Keratinocyte (primary cell): ENCODE results near the gene E2F1. TPM values are rescaled to one million over a fixed set of nuclear protein-coding genes. Genes with fewer than 3 reads are reported as not detected.

Experiments used
- DNase-seq: peaks from one replicate; pipeline ENCODE4 v3.0.0-alpha.2; 2011; ENCODE audit warnings: low read depth, missing footprints, low spot score
- FAIRE-seq: peaks from 2 replicates; lab custom pipeline; 2011; peaks lifted over from hg19 to GRCh38; lab: Jason Lieb, UNC
- H2AFZ ChIP-seq: 2 replicates; pipeline ENCODE4 v1.6.0; 2012; ENCODE audit warnings: low read length, control low read depth, inconsistent platforms; ENCODE audit not compliant: control insufficient read depth
- H3K27ac ChIP-seq: 2 replicates; pipeline ENCODE4 v1.5.1; 2011; ENCODE audit warnings: low read length; ENCODE audit not compliant: control insufficient read depth, insufficient read depth
- H3K27me3 ChIP-seq: 3 replicates; pipeline ENCODE4 v1.6.0; 2011; ENCODE audit warnings: low read length; ENCODE audit not compliant: control insufficient read depth, insufficient read depth; ENCODE audit errors: extremely low read depth
- H3K36me3 ChIP-seq, 2 experiments: 2 replicates in 1 of 2; 3 replicates in 1 of 2; pipeline ENCODE4 v1.5.1; 2011; ENCODE audit warnings: low read length in 2 of 2, mild to moderate bottlenecking in 1 of 2; ENCODE audit not compliant: control insufficient read depth in 2 of 2, insufficient read depth in 2 of 2; ENCODE audit errors: extremely low read depth in 1 of 2
- H3K4me1 ChIP-seq: 3 replicates; pipeline ENCODE4 v1.5.1; 2011; ENCODE audit warnings: low read length; ENCODE audit not compliant: control insufficient read depth, insufficient read depth; ENCODE audit errors: extremely low read depth
- H3K4me2 ChIP-seq: 3 replicates; pipeline ENCODE4 v1.6.0; 2011; ENCODE audit warnings: low read depth, low read length; ENCODE audit not compliant: control insufficient read depth, insufficient read depth; ENCODE audit errors: extremely low read depth
- H3K4me3 ChIP-seq, 3 experiments: fragments of 200-600 bp in 1 of 3; sonication (generic) in 1 of 3; 2 replicates in 2 of 3; 3 replicates in 1 of 3; pipeline ENCODE4 v1.5.1; 2011 to 2016; ENCODE audit warnings: low read length in 3 of 3, mild to moderate bottlenecking in 3 of 3, control low read depth in 2 of 3, inconsistent platforms in 1 of 3, low read depth in 1 of 3, mixed read lengths in 1 of 3, mixed run types in 1 of 3, moderate library complexity in 1 of 3; ENCODE audit not compliant: control insufficient read depth in 2 of 3, insufficient read depth in 2 of 3; ENCODE audit errors: extremely low read depth in 1 of 3
- H3K79me2 ChIP-seq: 2 replicates; pipeline ENCODE4 v1.6.0; 2012; ENCODE audit warnings: low read length; ENCODE audit not compliant: control insufficient read depth, insufficient read depth
- H3K9ac ChIP-seq: 3 replicates; pipeline ENCODE4 v1.6.0; 2011; ENCODE audit warnings: low read length; ENCODE audit not compliant: control insufficient read depth, insufficient read depth; ENCODE audit errors: extremely low read depth
- H3K9me1 ChIP-seq: 3 replicates; pipeline ENCODE4 v1.6.0; 2011; ENCODE audit warnings: low read length; ENCODE audit not compliant: control insufficient read depth, insufficient read depth; ENCODE audit errors: extremely low read depth
- H3K9me3 ChIP-seq: 2 replicates; pipeline ENCODE4 v1.5.1; 2012; ENCODE audit warnings: low read depth, low read length; ENCODE audit not compliant: control insufficient read depth
- H4K20me1 ChIP-seq: 3 replicates; pipeline ENCODE4 v1.6.0; 2011; ENCODE audit warnings: low read length; ENCODE audit not compliant: control insufficient read depth, insufficient read depth; ENCODE audit errors: extremely low read depth
- EZH2 ChIP-seq: IDR thresholded peaks from one replicate; pipeline ENCODE4 v1.6.1; 2012; ENCODE audit warnings: inconsistent platforms, mild to moderate bottlenecking, low read length, moderate library complexity
- dilution Hi-C: fragments of 300-500 bp; cut with MboI; formaldehyde crosslinking; loops from one replicate; pipeline ENCODE4 v1.7.0; 2020; ENCODE audit warnings: low sequenced_read_pairs; ENCODE audit not compliant: extremely low pct_ligation_motif_present
- polyA plus RNA-seq, 5 experiments: library from polyadenylated mRNA; depleted of rRNA in 3 of 5; stranded (reverse) in 3 of 5; stranded (forward) in 1 of 5; unstranded in 1 of 5; fragments of >200 nt; gene quantifications; 1 replicate in 1 of 5; 2 replicates in 3 of 5; 3 replicates in 1 of 5; pipeline versions ENCODE4 v1.2.1 to v1.2.3, GENCODE V29; 2011 to 2012; ENCODE audit warnings: missing spikeins in 2 of 5, low read depth in 1 of 5, low replicate concordance in 1 of 5
- TF ChIP-seq, protein P1 (sequence below), 3 experiments: IDR thresholded peaks in 1 of 3; conservative IDR thresholded peaks in 1 of 3; optimal IDR thresholded peaks in 1 of 3; 2 replicates in 2 of 3; 3 replicates in 1 of 3; pipeline versions ENCODE3 to v1.5.1; 2011; ENCODE audit warnings: low read length in 3 of 3, mild to moderate bottlenecking in 3 of 3, moderate library complexity in 2 of 3, control low read depth in 1 of 3, inconsistent platforms in 1 of 3; ENCODE audit not compliant: insufficient read depth in 2 of 3; ENCODE audit errors: extremely low read depth in 1 of 3

Gene E2F1
- polyA plus RNA-seq, 1 donor (not counting 4 experiments of a cell fraction or from before 2014, with no cell fraction given): 2.8 TPM

DNA sequence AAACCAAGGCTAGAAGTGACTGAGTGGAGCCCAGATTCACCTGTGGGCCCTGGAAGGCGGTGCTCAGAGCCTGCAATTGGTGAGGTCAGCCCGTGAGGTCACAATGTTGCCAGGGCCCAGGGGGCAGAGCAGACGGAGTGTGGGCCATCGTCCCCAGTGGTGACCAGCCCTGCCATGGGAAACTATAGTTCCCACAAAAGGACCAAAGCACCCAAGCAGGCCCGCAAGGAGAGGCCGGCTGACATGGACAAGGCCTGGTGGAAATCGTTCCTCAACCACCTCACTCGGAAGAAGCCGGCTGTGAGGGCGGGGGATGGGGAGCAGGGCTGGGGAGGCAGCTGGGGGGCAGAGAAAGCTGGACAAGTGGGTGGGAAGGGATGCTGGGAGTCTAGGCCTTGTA lies 24.0 kb downstream of the E2F1 start, which contains the start of gene C20orf144:
TSS of gene C20orf144 (plus strand) at position 156 of the 400 bp plus-strand sequence. CDS start at position 175, 19 bp downstream.
- dilution Hi-C loops: no loop called here
- TF ChIP-seq, protein P1, sequence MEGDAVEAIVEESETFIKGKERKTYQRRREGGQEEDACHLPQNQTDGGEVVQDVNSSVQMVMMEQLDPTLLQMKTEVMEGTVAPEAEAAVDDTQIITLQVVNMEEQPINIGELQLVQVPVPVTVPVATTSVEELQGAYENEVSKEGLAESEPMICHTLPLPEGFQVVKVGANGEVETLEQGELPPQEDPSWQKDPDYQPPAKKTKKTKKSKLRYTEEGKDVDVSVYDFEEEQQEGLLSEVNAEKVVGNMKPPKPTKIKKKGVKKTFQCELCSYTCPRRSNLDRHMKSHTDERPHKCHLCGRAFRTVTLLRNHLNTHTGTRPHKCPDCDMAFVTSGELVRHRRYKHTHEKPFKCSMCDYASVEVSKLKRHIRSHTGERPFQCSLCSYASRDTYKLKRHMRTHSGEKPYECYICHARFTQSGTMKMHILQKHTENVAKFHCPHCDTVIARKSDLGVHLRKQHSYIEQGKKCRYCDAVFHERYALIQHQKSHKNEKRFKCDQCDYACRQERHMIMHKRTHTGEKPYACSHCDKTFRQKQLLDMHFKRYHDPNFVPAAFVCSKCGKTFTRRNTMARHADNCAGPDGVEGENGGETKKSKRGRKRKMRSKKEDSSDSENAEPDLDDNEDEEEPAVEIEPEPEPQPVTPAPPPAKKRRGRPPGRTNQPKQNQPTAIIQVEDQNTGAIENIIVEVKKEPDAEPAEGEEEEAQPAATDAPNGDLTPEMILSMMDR (optimal IDR thresholded peaks at IDR 0.05 in 1 of 3, IDR thresholded peaks at IDR 0.05 in 1 of 3, conservative IDR thresholded peaks at IDR 0.05 in 1 of 3; ENCODE audit: extremely low read depth in 1 of 3, insufficient read depth in 2 of 3, low read length in 3 of 3): no peak
- TF ChIP-seq EZH2: no peak
- no peaks in the 10 kb centered on the region for H3K9me3 ChIP-seq
- H2AFZ ChIP-seq: peak within 1 kb of the TSS; percentile 81
- no peaks in the 10 kb centered on the region for H3K36me3 ChIP-seq
- DNase-seq (no peak), FAIRE-seq (no peak)
- H4K20me1 ChIP-seq: no peaks in the 10 kb centered on the region
- peak within 1 kb of the TSS; percentile 78 for H3K9ac ChIP-seq
- H3K4me2 ChIP-seq: peak within 1 kb of the TSS; percentile 97
- H3K9me1 ChIP-seq: no peaks in the 10 kb centered on the region
- peak within 1 kb of the TSS; percentile 43 for H3K27ac ChIP-seq
- H3K4me1 ChIP-seq: peaks cover 20% of the 10 kb centered on the region
- peak within 1 kb of the TSS; percentile 76 to 85 (median 78) for H3K4me3 ChIP-seq
- no peaks in the 10 kb centered on the region for H3K27me3 ChIP-seq
- no peaks in the 10 kb centered on the region for H3K79me2 ChIP-seq

DNA sequence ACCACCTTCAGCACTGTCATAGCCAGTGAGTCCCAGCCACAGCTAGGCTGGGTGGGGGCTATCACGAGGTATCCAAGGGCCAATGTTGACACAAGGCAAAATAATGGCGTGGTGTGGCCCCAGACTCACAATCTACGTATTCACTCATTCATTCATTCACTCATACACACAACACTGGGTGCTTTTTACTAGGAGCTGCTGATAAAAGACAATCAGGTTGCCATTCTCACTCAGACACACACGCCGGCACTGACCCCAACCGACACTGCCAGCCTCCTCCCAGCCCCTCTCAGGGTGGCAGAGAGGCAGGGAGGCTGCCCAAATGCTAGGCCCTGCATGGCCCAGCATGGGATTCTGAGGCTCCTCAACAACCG lies 25.5 kb downstream of the E2F1 start:
- Histone ChIP-seq H3K4me1 (peaks cover 13% of the 10 kb centered on the region), H3K4me3 (no peak overlapping the region), H3K4me2 (no peak overlapping the region), H3K27me3 (no peaks in the 10 kb centered on the region), H3K36me3 (no peaks in the 10 kb centered on the region), H3K9me1 (no peaks in the 10 kb centered on the region), H3K79me2 (no peaks in the 10 kb centered on the region), H3K27ac (no peak overlapping the region), H3K9me3 (no peaks in the 10 kb centered on the region), H3K9ac (no peak overlapping the region), H4K20me1 (no peaks in the 10 kb centered on the region), H2AFZ (no peak overlapping the region)
- DNase-seq: no peak
- TF ChIP-seq, protein P1 (optimal IDR thresholded peaks at IDR 0.05 in 1 of 3, IDR thresholded peaks at IDR 0.05 in 1 of 3, conservative IDR thresholded peaks at IDR 0.05 in 1 of 3; ENCODE audit: extremely low read depth in 1 of 3, insufficient read depth in 2 of 3, low read length in 3 of 3): no peak
- no peak for TF ChIP-seq EZH2
- dilution Hi-C loops: no loop called here
- no peak for FAIRE-seq
